IMR-90 (cell line): Measurements from ENCODE around the gene HAVCR2. TPM values are rescaled to one million over a fixed set of nuclear protein-coding genes. Genes with fewer than 3 reads are reported as not detected.
A peak's percentile ranks its signal among the peaks of the same experiment; 100 is the strongest.

Experiments
- ATAC-seq: fragments of 200-7000 bp; cut with Tn5 transposase; 2 replicates; pipeline ENCODE4 v1.9.1; 2020; ENCODE audit warnings: low read depth, mild to moderate bottlenecking, moderate library complexity
- BruUV-seq: library from RNA; stranded (reverse); fragments of 400-500 nt; replicated peaks from 2 replicates; lab custom pipeline; 2021; lab: Mats Ljungman, UMichigan
- CTCF ChIA-PET: fragments of 300-600 bp; formaldehyde crosslinking; extraction: SDS; loops from one replicate; lab custom pipeline; 2021; ENCODE audit warnings: antibody characterized with exemption; lab: Yijun Ruan, JAX
- POLR2A ChIA-PET: fragments of 300-600 bp; sonication (Branson Sonifier 250); formaldehyde crosslinking; loops from one replicate; lab custom pipeline; 2022; ENCODE audit warnings: antibody characterized with exemption; ENCODE audit not compliant: unreplicated experiment; lab: Charles Lee
- DNase-seq: peaks from one replicate; pipeline ENCODE4 v3.0.0; 2013
- H2AFZ ChIP-seq: replicated peaks from 2 replicates; pipeline ENCODE3; 2013; ENCODE audit warnings: low read length, mild to moderate bottlenecking; ENCODE audit not compliant: poor library complexity
- H2AK5ac ChIP-seq: 2 replicates; pipeline ENCODE4 v1.6.1; 2013; ENCODE audit warnings: low read depth, low read length, inconsistent platforms
- H2AK9ac ChIP-seq: replicated peaks from 2 replicates; pipeline ENCODE3; 2013; ENCODE audit warnings: mild to moderate bottlenecking, low read depth, low read length, moderate library complexity; ENCODE audit not compliant: poor library complexity
- H2BK120ac ChIP-seq: 2 replicates; pipeline ENCODE4 v1.6.1; 2013; ENCODE audit warnings: low read depth, low read length, inconsistent platforms
- H2BK15ac ChIP-seq: 3 replicates; pipeline ENCODE4 v1.6.1; 2013; ENCODE audit warnings: low read depth, low read length, inconsistent platforms
- H2BK20ac ChIP-seq: 2 replicates; pipeline ENCODE4 v1.6.1; 2013; ENCODE audit warnings: low read depth, mild to moderate bottlenecking, inconsistent platforms, low read length, moderate library complexity
- H2BK5ac ChIP-seq: 2 replicates; pipeline ENCODE4 v1.6.1; 2013; ENCODE audit warnings: mild to moderate bottlenecking, low read depth, low read length, inconsistent platforms; ENCODE audit not compliant: poor library complexity, severe bottlenecking
- H3K14ac ChIP-seq: replicated peaks from 2 replicates; pipeline ENCODE4 v1.6.1; 2013; ENCODE audit warnings: low read depth, low read length, inconsistent platforms
- H3K18ac ChIP-seq: 2 replicates; pipeline ENCODE4 v1.6.1; 2013; ENCODE audit warnings: low read depth, low read length, control low read depth
- H3K23ac ChIP-seq: 2 replicates; pipeline ENCODE4 v1.6.1; 2013; ENCODE audit warnings: low read depth, low read length, inconsistent platforms
- H3K27ac ChIP-seq: 2 replicates; pipeline ENCODE4 v1.5.1; 2013; ENCODE audit warnings: mild to moderate bottlenecking, control low read depth, low read length; ENCODE audit not compliant: insufficient read depth
- H3K27me3 ChIP-seq: 2 replicates; pipeline ENCODE4 v1.6.1; 2013; ENCODE audit warnings: low read length; ENCODE audit not compliant: control insufficient read depth, insufficient read depth
- H3K36me3 ChIP-seq: 2 replicates; pipeline ENCODE4 v1.6.1; 2013; ENCODE audit warnings: low read length, mixed read lengths; ENCODE audit not compliant: control insufficient read depth, insufficient read depth
- H3K4ac ChIP-seq: 2 replicates; pipeline ENCODE4 v1.6.1; 2013; ENCODE audit warnings: low read depth, low read length, inconsistent platforms
- H3K4me1 ChIP-seq: 2 replicates; pipeline ENCODE4 v1.6.1; 2013; ENCODE audit warnings: low read length, mixed read lengths; ENCODE audit not compliant: control insufficient read depth, insufficient read depth
- H3K4me2 ChIP-seq: 2 replicates; pipeline ENCODE4 v1.6.1; 2013; ENCODE audit warnings: low read depth, mild to moderate bottlenecking, control low read depth, low read length, moderate library complexity
- H3K4me3 ChIP-seq: 2 replicates; pipeline ENCODE4 v1.5.1; 2013; ENCODE audit warnings: low read depth, mild to moderate bottlenecking, control low read depth, low read length, moderate library complexity; ENCODE audit not compliant: insufficient read depth
- H3K56ac ChIP-seq: 2 replicates; pipeline ENCODE4 v1.6.1; 2013; ENCODE audit warnings: low read length, inconsistent platforms; ENCODE audit not compliant: insufficient read depth; ENCODE audit errors: extremely low read depth
- H3K79me1 ChIP-seq, 2 experiments: 2 replicates each; pipeline ENCODE4 v1.6.1; 2013; ENCODE audit warnings: low read length in 2 of 2, inconsistent platforms in 1 of 2, low read depth in 1 of 2
- H3K9ac ChIP-seq: 2 replicates; pipeline ENCODE4 v1.6.1; 2013; ENCODE audit warnings: low read depth, low read length, control low read depth
- H3K9me1 ChIP-seq: 2 replicates; pipeline ENCODE4 v1.6.1; 2013; ENCODE audit warnings: low read length, inconsistent platforms; ENCODE audit not compliant: insufficient read depth
- H3K9me3 ChIP-seq: 2 replicates; pipeline ENCODE4 v1.6.1; 2013; ENCODE audit warnings: low read length; ENCODE audit not compliant: control insufficient read depth, insufficient read depth
- H4K20me1 ChIP-seq: 2 replicates; pipeline ENCODE4 v1.6.1; 2013; ENCODE audit warnings: low read length, inconsistent platforms; ENCODE audit not compliant: insufficient read depth
- H4K5ac ChIP-seq: 2 replicates; pipeline ENCODE4 v1.6.1; 2013; ENCODE audit warnings: mild to moderate bottlenecking, low read depth, low read length, control low read depth
- H4K8ac ChIP-seq, 2 experiments: 2 replicates each; pipeline ENCODE4 v1.6.1; 2013; ENCODE audit warnings: low read depth in 2 of 2, low read length in 2 of 2, control low read depth in 1 of 2, inconsistent platforms in 1 of 2
- H4K91ac ChIP-seq: 2 replicates; pipeline ENCODE4 v1.6.1; 2013; ENCODE audit warnings: low read depth, low read length, inconsistent platforms; ENCODE audit not compliant: insufficient read depth
- BHLHE40 ChIP-seq: fragments of 150-350 bp; IDR thresholded peaks from 2 replicates; pipeline ENCODE4 v1.6.1; 2016; ENCODE audit warnings: mild to moderate bottlenecking, low read depth, low read length
- MAZ ChIP-seq: IDR thresholded peaks from 2 replicates; pipeline ENCODE4 v1.6.1; 2012; ENCODE audit warnings: low read depth, mild to moderate bottlenecking, low read length, improper control_type of control experiment, moderate library complexity, borderline replicate concordance
- POLR2A ChIP-seq: IDR thresholded peaks from 2 replicates; pipeline ENCODE4 v1.6.1; 2012; ENCODE audit warnings: mild to moderate bottlenecking, low read depth, low read length
- WGBS, 2 experiments: methylation state at CpG; one replicate each; pipeline versions ENCODE4 v1.1.5 to v1.1.7; 2013; ENCODE audit warnings: missing lambda C conversion rate in 2 of 2; ENCODE audit not compliant: insufficient read length in 1 of 2; ENCODE audit errors: extremely low coverage in 2 of 2; 5-methylcytosine and 5-hydroxymethylcytosine counted together
- dilution Hi-C: fragments of 300-500 bp; cut with HindIII; formaldehyde crosslinking; loops from one replicate; pipeline ENCODE4 v1.14.3; 2018; ENCODE audit warnings: low sequenced_read_pairs; ENCODE audit not compliant: unreplicated experiment
- in situ Hi-C: fragments of 300-500 bp; cut with MboI; formaldehyde crosslinking; loops from 3 replicates; pipeline ENCODE4 v1.14.3; 2019; ENCODE audit warnings: low sequenced_read_pairs, inconsistent platforms, mixed read lengths
- intact Hi-C: fragments of 100-400 bp; cut with micrococcal nuclease; formaldehyde crosslinking; loops from 2 replicates; pipeline ENCODE4 v1.10.0; 2022
- polyA plus RNA-seq, 3 experiments: library from polyadenylated mRNA; depleted of rRNA; stranded (reverse); fragments of >200 nt; gene quantifications; 2 replicates each; pipeline ENCODE4 v1.2.3, GENCODE V29; 2012; ENCODE audit warnings: low replicate concordance in 1 of 3
- total RNA-seq: library from RNA; depleted of rRNA; stranded (reverse); fragments of >200 nt; gene quantifications from 2 replicates; pipeline ENCODE4 v1.2.3, GENCODE V29; 2012
- TF ChIP-seq, protein P1 (sequence below): fragments of 150-350 bp; IDR thresholded peaks from 2 replicates; pipeline ENCODE4 v1.6.1; 2016; ENCODE audit warnings: low read depth, mild to moderate bottlenecking, low read length, moderate library complexity, borderline replicate concordance

HAVCR2 gene
- total and polyA plus RNA-seq, 2 of the 4 experiments (the other 2 are of a cell fraction) = under 0.01 to 0.07 TPM

DNA sequence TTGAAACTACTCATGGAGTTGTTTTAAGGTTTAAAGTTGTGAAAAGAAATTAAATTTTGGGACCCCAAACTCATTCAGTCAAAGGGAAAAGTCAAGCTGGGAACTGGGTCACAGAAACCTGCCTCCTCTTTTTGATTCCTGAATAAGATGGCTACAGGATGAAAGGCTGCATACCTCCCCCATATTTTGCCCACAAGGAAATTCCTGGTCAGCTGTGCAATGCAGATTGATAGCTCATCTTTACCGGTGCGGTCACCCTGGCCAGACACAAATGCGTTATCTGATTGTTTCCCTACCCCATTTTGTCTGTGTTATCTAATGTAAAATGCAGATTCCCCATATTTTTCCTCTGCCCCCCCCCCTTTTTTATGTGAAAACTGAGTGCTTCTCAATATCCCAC, 1.3 kb downstream of the HAVCR2 start:
- Histone ChIP-seq H3K9me3 (no peaks in the 10 kb centered on the region), H3K4ac (no peak overlapping the region), H4K20me1 (no peaks in the 10 kb centered on the region), H2AFZ (peak overlapping the region; percentile 48), H2AK9ac (no peak overlapping the region), H2BK120ac (no peak overlapping the region), H3K4me1 (no peaks in the 10 kb centered on the region), H3K27me3 (no peaks in the 10 kb centered on the region), H2AK5ac (no peak overlapping the region), H2BK20ac (no peak overlapping the region), H3K79me1 (no peaks in the 10 kb centered on the region), H3K4me2 (no peak overlapping the region), H4K8ac (no peak overlapping the region), H3K9me1 (no peaks in the 10 kb centered on the region; the same call in 1 of the 2 replicates), H3K36me3 (no peaks in the 10 kb centered on the region), H4K5ac (no peak overlapping the region), H3K18ac (no peak overlapping the region), H2BK5ac (no peak overlapping the region), H2BK15ac (no peak overlapping the region), H3K14ac (no peak overlapping the region), H3K27ac (no peak overlapping the region), H3K4me3 (no peak overlapping the region), H3K9ac (no peak overlapping the region), H3K23ac (no peak overlapping the region), H4K91ac (no peak overlapping the region), H3K56ac (no peak overlapping the region)
- DNase-seq (no peak), ATAC-seq (no peak)
- intact Hi-C loops (no loop called here), dilution Hi-C loops (no loop called here), in situ Hi-C loops (no loop called here)
- TF ChIP-seq, protein P1, sequence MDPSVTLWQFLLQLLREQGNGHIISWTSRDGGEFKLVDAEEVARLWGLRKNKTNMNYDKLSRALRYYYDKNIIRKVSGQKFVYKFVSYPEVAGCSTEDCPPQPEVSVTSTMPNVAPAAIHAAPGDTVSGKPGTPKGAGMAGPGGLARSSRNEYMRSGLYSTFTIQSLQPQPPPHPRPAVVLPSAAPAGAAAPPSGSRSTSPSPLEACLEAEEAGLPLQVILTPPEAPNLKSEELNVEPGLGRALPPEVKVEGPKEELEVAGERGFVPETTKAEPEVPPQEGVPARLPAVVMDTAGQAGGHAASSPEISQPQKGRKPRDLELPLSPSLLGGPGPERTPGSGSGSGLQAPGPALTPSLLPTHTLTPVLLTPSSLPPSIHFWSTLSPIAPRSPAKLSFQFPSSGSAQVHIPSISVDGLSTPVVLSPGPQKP = no peak
- no peak for TF ChIP-seq MAZ
- no peak for TF ChIP-seq BHLHE40
- no peak for TF ChIP-seq POLR2A
- BruUV-seq = no TSS peak
- WGBS, 2 experiments = no CpG with 5 or more reads among the region's 3 CpGs
- ChIA-PET POLR2A (no interaction called here), CTCF (interaction anchor here (0.6 kb wide), 1 partner anchor 18 kb away, joined by 4 read pairs; no protein-coding TSS in a partner anchor)
